Measurements from ENCODE around the gene ATXN2. TPM values are rescaled to one million over a fixed set of nuclear protein-coding genes. Genes with fewer than 3 reads are reported as not detected.

The ATXN2 gene
- total and polyA plus RNA-seq, 9 of the 15 experiments (the other 6 are each of a cell fraction or from before 2014, with no cell fraction given) = 16.8 to 67.8 (median 29.3) TPM

GRCh38 chr12:111578276-111578970 lies 20.7 kb downstream of the ATXN2 start (continued):
- no peak for TF ChIP-seq ZNF639 (CRISPR knock-in tag; conservative IDR thresholded peaks at IDR 0.05 in 1 of 2, IDR thresholded peaks at IDR 0.05 in 1 of 2)
- TF ChIP-seq ATF2 (CRISPR knock-in tag; IDR thresholded peaks at IDR 0.05) = no peak
- no peak for TF ChIP-seq TOE1 (IDR thresholded peaks at IDR 0.05; ENCODE audit: borderline replicate concordance)
- no peak for TF ChIP-seq TOE1 (CRISPR knock-in tag; IDR thresholded peaks at IDR 0.05; ENCODE audit: borderline replicate concordance, low read depth)
- TF ChIP-seq NR4A1 (CRISPR knock-in tag; IDR thresholded peaks at IDR 0.05) = no peak
- TF ChIP-seq NR4A1 (tag; IDR thresholded peaks at IDR 0.05) = no peak
- no peak for TF ChIP-seq BRD9 (IDR thresholded peaks at IDR 0.05; ENCODE audit: low read depth, partially characterized antibody)
- no peak for TF ChIP-seq COPS2 (conservative IDR thresholded peaks at IDR 0.05)
- TF ChIP-seq ESRRA (IDR thresholded peaks at IDR 0.05; ENCODE audit: borderline replicate concordance, low read depth) = no peak
- TF ChIP-seq, protein P1, sequence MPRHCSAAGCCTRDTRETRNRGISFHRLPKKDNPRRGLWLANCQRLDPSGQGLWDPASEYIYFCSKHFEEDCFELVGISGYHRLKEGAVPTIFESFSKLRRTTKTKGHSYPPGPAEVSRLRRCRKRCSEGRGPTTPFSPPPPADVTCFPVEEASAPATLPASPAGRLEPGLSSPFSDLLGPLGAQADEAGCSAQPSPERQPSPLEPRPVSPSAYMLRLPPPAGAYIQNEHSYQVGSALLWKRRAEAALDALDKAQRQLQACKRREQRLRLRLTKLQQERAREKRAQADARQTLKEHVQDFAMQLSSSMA (CRISPR knock-in tag; IDR thresholded peaks at IDR 0.05) = no peak
- no peak for TF ChIP-seq NONO (IDR thresholded peaks at IDR 0.05; ENCODE audit: low read depth in 2 of 2, low read length in 1 of 2)
- no peak for TF ChIP-seq PRPF4 (IDR thresholded peaks at IDR 0.05; ENCODE audit: insufficient read depth, low read depth, low read length, poor library complexity, severe bottlenecking)
- no peak for TF ChIP-seq MXI1 (IDR thresholded peaks at IDR 0.05; ENCODE audit: low read depth, low read length)
- TF ChIP-seq FOXK2 (conservative IDR thresholded peaks at IDR 0.05 in 1 of 2, IDR thresholded peaks at IDR 0.05 in 1 of 2; ENCODE audit: low read depth in 2 of 2) = no peak
- TF ChIP-seq, protein P2, sequence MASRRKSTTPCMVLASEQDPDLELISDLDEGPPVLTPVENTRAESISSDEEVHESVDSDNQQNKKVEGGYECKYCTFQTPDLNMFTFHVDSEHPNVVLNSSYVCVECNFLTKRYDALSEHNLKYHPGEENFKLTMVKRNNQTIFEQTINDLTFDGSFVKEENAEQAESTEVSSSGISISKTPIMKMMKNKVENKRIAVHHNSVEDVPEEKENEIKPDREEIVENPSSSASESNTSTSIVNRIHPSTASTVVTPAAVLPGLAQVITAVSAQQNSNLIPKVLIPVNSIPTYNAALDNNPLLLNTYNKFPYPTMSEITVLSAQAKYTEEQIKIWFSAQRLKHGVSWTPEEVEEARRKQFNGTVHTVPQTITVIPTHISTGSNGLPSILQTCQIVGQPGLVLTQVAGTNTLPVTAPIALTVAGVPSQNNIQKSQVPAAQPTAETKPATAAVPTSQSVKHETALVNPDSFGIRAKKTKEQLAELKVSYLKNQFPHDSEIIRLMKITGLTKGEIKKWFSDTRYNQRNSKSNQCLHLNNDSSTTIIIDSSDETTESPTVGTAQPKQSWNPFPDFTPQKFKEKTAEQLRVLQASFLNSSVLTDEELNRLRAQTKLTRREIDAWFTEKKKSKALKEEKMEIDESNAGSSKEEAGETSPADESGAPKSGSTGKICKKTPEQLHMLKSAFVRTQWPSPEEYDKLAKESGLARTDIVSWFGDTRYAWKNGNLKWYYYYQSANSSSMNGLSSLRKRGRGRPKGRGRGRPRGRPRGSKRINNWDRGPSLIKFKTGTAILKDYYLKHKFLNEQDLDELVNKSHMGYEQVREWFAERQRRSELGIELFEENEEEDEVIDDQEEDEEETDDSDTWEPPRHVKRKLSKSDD (conservative IDR thresholded peaks at IDR 0.05; ENCODE audit: low read length) = no peak
- no peak for TF ChIP-seq TAF15 (IDR thresholded peaks at IDR 0.05; ENCODE audit: low read depth, low read length)
- TF ChIP-seq, protein P3, sequence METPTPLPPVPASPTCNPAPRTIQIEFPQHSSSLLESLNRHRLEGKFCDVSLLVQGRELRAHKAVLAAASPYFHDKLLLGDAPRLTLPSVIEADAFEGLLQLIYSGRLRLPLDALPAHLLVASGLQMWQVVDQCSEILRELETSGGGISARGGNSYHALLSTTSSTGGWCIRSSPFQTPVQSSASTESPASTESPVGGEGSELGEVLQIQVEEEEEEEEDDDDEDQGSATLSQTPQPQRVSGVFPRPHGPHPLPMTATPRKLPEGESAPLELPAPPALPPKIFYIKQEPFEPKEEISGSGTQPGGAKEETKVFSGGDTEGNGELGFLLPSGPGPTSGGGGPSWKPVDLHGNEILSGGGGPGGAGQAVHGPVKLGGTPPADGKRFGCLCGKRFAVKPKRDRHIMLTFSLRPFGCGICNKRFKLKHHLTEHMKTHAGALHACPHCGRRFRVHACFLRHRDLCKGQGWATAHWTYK (CRISPR knock-in tag; IDR thresholded peaks at IDR 0.05) = no peak
- no peak for TF ChIP-seq HDAC2 (IDR thresholded peaks at IDR 0.05)
- TF ChIP-seq ZNF766 (CRISPR knock-in tag; conservative IDR thresholded peaks at IDR 0.05) = no peak
- TF ChIP-seq MED1 (CRISPR knock-in tag; IDR thresholded peaks at IDR 0.05; ENCODE audit: borderline replicate concordance) = no peak

Data from K562 (cell line).